ENCODE results near the gene REPIN1.

GRCh38 chr7:150341263-150342120 lies 27.1 kb upstream of the REPIN1 start, which contains the start of gene RARRES2:
- no peak for TF ChIP-seq CTCF (IDR thresholded peaks at IDR 0.05; ENCODE audit: low read depth, low read length, missing input control)
- TF ChIP-seq RXRA (IDR thresholded peaks at IDR 0.05), result peak; percentile 28 to 41
- no peak for TF ChIP-seq EGR1 (IDR thresholded peaks at IDR 0.05; ENCODE audit: low read depth in 2 of 2)
- no peak for TF ChIP-seq JUND (IDR thresholded peaks at IDR 0.05)
- TF ChIP-seq REST (IDR thresholded peaks at IDR 0.05), result peak; percentile 29
